GM18870 (cell line): ENCODE measurements around the gene ANO10.
A peak's percentile ranks its signal among the peaks of the same experiment; 100 is the strongest.
"Not testable (repeated sequence)": the region's sequence is repeated elsewhere in the genome, so short reads cannot be mapped to it uniquely, and the experiment has no call there.

Source experiments
- ATAC-seq: cut with Tn5 transposase; IDR thresholded peaks from one replicate; pipeline ENCODE4 v1.9.1; 2021; ENCODE audit warnings: moderate library complexity; ENCODE audit not compliant: unreplicated experiment

Gene ANO10

DNA sequence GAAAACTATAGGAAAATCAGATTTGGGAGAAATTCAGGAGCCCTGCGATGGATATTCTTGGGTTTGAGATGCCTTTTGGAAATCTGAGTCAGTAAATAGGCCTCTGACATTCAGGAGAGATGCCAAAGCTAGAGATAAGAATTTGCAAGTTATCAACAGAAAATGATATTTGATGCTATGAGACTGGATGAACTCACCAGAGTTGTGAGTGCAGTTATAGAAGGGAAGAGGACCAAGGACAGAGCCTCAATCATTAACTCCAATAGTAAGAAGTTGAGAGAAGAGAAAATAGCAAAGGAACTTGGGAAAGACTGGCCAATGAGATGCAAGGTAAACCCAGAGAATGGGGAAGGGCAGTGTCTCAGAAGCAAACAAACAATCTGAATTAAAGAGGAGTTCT is 7.9 kb upstream of the ANO10 start:
- no peak for ATAC-seq

DNA sequence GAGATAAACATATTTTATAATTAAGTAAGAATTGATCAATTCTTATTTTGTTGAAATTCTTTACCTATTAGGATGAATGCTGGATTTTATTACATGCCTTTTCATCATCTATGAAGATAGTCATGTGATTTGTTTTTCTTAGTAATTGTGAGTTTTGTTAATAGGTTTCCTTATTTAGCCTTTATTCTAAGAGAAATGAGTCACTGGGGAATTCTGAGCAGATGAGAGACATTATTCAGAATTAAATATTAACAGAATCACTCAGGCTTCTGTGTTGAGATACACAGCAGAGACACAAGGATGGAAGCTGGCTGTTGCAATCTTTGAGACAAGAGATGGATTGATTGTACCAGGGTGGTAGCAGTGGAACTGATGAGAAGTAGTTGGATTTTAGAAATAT is 7.4 kb upstream of the ANO10 start:
- peak; percentile 59 for ATAC-seq

DNA sequence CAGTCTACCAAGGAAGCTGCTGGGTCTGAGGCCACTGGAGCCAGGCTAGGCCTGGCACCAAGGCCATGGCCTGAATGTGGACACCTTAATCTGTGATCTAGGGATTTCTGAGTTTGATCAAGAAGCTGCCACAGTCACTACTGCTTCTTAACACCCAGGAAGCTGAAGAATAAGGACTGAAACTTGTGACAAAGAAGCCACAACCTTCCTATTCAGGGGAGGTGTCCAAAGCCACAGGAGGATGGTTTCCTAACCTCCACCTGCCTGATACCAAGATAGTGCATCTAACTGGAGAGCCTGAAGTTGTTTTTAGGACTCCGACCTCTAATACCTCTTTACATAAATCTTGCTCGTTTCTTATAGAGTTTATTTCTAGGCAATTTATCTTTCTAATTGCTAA is 5.5 kb upstream of the ANO10 start:
- ATAC-seq = no peak

DNA sequence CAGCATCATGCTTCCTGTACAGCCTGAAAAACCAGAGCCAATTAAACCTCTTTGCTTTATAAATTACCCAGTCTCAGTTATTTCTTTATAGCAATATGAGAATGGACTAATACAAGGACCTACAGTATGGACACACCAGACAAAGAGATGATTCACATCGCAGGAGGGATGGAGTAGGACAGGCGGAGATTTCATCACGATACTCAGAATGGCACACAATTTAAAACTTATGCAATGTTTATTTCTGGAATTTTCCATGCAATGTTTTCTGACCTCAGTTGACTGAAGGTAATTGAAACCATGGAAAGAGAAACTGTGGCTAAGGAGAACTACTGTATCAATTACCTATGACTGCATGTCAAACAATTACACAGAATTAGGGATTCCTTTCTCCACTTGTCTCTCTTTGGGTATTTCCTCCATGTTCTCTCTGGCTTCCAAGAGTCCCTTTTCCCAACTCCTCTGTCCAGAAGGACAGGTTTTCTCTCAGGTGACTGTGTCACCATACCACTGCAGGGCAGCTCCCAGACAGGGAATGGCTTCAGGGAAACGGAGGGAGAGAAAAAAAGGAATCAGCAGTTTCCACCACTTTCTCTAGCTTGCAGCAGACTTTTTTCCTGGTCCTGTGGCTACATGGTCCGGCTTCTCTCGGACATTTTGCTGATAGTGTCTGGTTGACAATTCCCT is 3.0 kb upstream of the ANO10 start:
- no peak for ATAC-seq

DNA sequence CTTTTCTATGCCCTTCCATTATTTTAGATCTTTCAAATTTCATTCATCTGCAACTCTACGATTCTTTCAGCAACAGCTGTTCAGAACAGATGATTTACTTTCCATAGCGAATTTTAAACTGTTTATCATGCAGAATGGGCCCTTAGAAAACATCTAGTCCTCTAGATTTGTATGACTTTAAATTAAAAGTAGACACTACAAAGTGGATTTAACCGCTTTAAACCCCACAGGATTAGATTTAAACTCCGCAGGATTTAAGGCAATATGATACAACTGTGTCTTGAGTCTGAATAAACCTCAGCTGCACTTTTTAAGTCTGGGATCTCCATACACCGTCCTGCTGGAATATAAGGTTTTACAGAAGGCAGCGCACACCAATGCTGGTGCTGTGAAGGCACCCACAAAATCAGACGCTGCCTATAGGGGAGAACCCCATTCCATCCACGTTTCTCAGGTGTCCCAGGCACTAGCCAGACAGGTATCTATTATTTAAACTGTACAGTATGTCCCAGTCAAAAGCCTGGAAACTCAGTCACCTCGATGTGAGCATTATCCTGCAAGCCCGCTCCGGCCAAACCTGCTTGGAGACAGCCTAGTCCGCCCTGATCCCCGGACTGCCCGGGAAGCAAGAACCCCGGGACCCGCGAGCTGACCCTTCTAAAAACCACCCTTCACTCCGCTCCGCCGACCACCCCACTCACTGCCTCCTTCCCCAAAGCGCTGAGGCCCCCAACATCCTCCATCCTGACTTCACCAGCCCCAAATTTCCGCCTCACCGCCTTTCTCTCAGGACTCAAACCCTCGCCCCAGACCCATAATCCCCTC is 768 bp downstream of the ANO10 start:
- no peak for ATAC-seq

DNA sequence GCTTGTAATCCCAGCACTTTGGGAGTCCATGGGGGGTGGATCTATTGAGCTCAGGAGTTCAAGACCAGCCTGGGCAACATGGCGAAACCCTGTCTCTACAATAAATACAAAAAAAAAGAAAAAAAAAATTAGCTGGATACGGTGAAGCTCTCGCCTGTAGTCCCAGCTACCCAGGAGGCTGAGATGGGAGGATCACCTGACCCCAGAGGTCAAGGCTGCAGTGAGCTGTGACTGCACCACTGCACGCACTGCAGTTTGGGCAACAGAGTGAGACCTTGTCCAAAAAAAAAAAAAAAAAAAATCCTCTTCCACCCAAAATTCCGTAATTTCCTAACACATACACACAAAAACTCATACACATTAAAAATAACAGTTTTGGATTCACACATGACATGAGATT is 2.2 kb downstream of the ANO10 start:
- no peak for ATAC-seq

DNA sequence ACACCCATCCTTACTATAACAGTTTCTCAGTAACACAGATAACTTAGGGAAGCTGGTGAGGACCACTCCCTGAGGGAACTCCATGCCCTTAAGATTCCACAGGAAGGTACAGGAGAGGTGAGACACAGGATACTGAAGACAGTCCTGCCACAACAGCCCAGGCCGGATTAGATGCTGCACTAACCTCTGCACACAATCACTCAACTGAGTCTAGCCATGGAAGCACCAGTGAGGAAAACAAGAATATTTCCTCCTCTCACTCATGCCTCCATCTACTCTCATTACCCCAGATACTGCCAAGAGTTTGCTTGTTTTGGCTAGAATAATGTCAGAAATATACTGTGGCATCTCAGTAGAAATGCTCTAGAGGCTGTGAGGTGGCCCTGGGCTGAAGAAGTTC is 3.7 kb downstream of the ANO10 start:
- no peak for ATAC-seq

DNA sequence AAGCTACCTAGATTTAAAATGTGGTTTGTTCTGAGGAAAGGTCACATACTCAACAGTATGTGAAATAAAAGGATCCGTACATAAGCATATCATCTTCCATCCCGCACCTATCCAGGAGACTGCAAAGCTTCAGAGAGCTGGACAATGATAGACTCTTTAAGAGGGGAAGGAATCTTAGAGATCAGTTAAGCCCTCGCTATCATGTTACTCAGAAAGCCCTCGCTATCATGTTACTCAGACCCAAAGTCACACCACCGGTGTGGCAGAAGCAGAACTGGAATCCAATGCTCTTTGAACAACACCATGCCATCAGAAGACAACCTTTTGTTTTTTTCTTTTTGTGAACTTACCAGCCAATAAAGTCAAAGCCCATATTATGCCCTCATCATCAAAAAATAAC is 5.8 kb downstream of the ANO10 start:
- ATAC-seq = no peak

DNA sequence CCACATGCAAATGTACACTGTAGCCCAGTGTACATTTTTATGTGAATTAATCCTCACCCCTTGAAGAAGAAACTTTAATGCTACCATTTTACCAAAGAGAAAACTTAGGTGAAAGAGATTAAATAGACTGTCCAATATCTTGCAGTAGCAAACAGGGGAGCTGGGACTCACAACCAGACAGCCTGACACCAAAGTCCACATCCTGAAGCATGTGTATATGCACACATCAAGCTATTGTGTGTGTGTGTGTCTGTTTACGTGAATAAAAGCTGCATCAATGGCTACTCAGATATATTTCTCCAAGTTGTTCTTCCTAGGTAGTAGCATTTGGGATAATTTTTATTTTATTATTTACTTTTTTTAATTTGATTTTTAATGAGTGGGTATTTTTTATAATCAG is 6.7 kb downstream of the ANO10 start:
- no peak for ATAC-seq

DNA sequence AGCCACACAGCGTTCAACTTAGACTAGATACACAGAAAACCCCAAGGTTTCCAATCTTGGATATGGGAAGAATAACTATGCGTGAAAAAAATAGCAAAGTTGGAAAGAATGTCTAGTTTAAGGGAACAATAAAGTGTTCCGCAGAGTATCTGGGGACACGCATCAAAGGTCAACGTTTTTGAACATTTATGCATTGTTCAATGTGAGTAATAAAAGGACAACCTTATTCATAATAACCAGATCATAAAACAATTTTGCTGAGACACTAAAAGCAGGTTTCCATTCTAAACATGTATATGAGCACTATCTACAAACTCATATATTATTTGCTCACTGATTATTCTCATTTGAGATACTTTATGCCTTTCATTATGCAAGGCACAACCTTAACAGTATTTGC is 7.8 kb downstream of the ANO10 start:
- no peak for ATAC-seq

DNA sequence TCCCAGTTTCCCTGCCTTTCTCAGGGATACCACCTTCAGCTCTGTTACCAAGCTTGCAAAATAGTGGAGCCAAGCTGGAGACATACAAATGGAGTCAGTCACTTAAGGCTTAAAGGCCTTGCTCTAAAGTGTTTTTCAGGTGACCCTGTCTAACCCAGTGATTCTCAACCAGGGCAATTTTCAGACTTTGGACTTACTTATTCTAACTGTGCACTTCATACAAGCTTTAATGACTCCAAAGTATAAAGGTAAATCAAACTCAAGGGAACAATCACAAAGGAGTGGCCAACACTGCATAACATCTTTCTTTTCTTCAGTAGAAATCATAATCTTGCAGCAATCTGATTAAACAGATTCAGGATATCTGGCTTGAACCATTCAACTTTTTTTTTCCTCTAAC is 9.4 kb downstream of the ANO10 start:
- no peak for ATAC-seq

DNA sequence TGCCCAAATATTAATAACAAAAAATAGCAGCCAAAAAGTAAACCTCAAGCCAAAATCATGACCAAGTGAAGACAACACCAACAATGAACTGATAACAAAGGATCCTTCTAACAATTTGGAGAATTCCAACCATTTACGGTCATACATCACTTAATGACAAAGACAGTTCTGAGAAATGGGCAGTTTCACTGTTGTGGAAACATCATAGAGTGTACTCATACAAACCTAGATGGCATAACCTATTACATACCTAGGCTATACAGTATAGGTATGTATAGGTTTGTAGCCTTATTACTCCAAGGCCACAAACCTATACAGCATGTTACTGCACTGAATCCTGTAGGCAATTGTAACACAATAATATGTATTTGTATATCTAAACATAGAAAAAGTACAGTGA is 12.4 kb downstream of the ANO10 start:
- no peak for ATAC-seq

DNA sequence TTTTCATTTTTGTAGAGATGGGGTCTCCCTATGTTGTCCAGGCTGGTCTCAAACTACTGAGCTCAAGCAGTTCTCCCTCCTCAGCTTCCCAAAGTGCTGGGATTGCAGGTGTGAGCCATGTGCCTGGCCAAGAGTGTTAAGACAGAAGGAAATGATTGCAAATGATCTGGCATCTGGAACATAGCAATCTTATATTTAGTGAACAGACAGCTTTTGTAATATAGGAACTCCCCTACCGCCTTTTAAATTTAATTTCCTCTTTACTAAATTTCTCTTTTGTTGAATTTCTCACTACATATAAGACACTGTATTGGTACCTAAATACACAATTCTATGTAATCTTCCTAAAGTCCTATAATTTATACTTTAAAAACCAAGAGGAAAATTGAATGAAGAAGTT is 13.1 kb downstream of the ANO10 start:
- no peak for ATAC-seq

DNA sequence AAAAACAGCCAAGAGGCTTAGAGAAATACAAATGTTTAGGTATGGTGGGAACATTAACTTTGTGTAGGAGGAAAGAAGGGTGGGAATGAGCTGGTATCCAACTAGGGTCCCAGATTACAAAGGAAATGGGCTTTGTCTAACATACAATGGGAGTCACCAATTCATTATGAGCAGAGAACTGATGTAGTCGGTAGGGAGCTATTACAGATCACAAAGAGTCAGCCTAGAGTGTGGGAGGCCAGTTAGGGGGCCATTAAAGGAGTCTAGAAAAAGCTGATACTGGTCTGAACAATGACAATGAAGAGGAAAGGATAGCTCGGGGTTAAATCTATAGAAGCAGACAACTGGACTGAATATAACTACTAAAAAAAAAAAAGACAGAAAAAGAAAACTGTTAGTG is 15.5 kb downstream of the ANO10 start:
- no peak for ATAC-seq

DNA sequence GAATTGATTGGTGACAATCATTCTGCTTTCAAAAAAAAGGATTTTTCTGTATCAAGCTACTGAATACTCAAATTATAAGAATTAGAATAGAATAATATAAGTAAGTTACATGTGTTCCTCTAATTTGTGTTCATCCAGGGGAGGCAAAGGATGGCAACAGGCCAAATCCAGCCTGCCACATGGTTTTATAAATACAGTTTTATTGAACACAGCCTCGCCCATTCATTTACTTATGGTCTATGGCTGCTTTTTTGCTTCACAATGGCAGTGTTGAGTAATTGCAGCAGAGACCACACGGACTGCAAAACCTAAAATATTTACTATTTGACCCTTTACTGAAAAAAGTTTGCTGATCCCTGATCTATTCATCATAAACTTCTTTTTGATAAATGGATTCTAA is 21.9 kb downstream of the ANO10 start:
- ATAC-seq = not testable (repeated sequence)

DNA sequence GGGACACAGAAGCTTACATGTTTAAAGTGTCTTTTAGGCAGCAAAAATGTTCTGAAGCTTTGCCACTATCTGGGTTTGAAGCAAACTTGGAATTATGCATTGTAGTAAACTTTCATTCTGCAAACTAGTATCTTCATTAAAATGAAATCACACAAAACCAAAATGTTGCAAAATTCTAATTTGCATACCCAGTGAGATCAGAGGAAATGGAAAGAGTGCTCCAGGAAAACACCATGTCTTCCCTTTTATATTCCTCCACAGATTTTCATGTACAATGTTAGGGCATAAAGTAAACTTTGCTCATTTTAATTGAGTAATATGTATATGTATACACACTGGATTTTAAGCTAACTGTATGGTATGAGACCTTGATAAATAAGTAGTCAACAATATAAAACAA is 23.9 kb downstream of the ANO10 start:
- ATAC-seq = no peak

DNA sequence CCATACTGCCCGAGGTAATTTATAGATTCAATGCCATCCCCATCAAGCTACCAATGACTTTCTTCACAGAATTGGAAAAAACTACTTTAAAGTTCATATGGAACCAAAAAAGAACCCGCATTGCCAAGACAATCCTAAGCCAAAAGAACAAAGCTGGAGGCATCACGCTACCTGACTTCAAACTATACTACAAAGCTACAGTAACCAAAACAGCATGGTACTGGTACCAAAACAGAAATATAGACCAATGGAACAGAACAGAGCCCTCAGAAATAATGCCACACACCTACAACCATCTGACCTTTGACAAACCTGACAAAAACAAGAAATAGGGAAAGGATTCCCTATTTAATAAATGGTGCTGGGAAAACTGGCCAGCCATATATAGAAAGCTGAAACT is 25.6 kb downstream of the ANO10 start:
- ATAC-seq = not testable (repeated sequence)

DNA sequence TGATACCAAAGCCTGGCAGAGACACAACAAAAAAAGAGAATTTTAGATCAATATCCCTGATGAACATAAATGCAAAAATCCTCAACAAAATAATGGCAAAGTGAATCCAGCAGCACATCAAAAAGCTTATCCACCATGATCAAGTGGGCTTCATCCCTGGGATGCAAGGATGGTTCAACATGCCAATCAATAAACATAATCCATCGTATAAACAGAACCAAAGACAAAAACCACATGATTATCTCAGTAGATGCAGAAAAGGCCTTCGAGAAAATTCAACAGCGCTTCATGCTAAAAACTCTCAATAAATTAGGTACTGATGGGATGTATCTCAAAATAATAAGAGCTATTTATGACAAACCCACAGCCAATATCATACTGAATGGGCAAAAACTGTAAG is 26.5 kb downstream of the ANO10 start:
- ATAC-seq = not testable (repeated sequence)

DNA sequence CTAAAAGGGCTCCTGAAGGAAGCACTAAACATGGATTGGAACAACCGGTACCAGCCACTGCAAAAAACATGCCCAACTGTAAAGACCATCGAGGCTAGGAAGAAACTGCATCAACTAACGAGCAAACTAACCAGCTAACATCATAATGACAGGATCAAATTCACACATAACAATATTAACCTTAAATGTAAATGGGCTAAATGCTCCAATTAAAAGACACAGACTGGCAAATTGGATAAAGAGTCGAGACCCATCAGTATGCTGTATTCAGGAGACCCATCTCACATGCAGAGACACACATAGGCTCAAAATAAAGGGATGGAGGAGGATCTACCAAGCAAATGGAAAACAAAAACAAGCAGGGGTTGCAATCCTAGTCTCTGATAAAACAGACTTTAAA is 28.2 kb downstream of the ANO10 start:
- ATAC-seq = not testable (repeated sequence)

DNA sequence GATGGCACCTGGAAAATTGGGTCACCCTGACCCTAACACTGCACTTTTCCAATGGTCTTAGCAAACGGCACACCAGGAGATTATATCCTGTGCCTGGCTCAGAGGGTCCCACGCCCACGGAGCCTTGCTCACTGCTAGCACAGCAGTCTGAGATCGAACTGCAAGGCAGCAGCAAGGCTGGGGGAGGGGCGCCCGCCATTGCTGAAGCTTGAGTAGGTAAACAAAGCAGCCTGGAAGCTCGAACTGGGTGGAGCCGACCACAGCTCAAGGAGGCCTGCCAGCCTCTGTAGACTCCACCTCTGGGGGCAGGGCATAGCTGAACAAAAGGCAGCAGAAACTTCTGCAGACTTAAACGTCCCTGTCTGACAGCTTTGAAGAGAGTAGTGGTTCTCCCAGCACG is 29.9 kb downstream of the ANO10 start:
- not testable (repeated sequence) for ATAC-seq

DNA sequence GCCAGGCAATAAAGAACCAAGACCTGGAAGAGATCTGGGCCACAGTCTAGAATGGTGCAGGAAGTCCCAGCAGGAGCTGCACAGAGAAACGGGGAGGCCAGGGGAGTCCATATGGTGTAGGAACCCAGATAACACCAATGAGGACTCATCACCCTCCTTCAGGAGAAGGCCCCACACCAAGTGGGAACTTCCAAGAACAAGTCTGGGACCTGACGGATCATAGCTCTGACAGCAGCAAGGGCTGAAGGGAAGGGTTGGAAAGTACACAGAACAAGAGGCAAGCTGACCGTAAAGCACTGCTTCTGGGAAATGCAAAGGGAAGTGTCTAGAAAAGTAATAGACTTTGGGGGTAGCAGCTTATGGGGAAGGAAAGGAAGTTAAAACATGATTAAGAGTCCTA is 34.5 kb downstream of the ANO10 start:
- no peak for ATAC-seq

DNA sequence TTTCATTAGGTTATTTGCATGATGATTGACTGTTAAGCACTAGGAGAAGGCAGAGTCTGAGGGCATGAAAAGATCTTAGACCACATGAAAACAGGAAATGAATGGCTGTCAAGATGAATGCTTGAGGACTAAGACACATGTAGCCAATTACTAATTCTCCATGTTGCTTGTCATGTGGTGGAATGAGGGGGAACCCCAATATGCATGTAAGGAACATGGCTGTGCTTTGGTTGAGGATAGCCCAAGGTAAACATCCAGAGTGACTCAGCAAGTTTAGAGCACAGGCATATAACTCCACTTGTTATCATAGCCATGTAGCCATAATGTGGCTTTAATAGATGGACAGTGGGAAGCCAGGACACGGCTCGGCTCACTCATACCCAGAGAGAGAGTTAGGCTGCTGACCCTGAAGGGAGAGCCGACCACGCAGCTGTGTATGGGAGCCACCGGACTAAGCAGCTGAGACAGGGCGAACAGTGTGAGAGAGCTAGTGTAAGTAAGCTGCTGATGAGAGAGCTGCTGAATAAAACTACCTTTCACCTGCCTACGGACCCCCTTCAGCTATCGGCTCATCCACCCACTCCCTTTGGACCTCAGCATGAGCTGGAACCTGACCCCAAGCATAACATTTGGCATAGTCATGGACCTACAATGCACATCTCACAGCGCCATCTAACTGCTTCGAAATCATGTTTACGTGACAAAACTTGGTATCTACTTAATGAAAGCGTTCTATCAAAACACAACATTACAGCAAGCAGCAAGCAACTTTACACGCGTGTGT is 37.6 kb downstream of the ANO10 start:
- ATAC-seq = no peak
